Activated CD4-positive, CD25-positive, alpha-beta regulatory T cell treated with anti-CD3 and anti-CD28 coated beads, Interleukin-2, amount 50 U/mL, for 72 hours (primary cell): ENCODE data around the gene LONRF2.
"Not testable (repeated sequence)": the region's sequence is repeated elsewhere in the genome, so short reads cannot be mapped to it uniquely, and the experiment has no call there.

ENCODE experiments used
- DNase-seq: peaks from one replicate; pipeline ENCODE4 v3.0.0; 2021

LONRF2 gene

GRCh38 chr2:100321866-100322820, at the start of gene LONRF2:
LONRF2 (minus strand) TSS chr2:100322501; CDS start chr2:100322093, 408 bp downstream.
- no peak for DNase-seq

GRCh38 chr2:100367163-100367562, 44.9 kb upstream of the LONRF2 start:
- no peak for DNase-seq

DNA sequence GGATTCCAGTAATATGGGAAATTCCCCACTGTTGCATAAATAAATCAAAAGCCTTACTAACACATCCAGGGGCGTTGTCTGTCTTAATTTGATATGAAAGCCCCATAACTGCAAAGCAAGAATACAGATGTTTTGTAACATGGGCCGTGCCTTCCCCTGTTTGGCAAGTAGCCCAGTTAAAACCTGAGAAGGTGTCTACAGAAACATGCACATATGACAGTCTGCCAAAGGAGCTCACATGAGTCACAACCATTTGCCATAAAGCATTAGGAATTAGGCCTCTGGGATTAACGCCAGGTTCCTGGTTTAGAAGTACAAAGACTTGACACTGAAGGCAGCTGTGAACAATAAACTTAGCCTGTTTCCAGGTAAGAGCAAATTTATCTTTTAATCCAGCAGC, 43.1 kb upstream of the LONRF2 start:
- DNase-seq, result no peak

- not testable (repeated sequence) for DNase-seq
These were observed 40.0 kb upstream of the LONRF2 start for GRCh38 chr2:100362269-100362668.

DNA sequence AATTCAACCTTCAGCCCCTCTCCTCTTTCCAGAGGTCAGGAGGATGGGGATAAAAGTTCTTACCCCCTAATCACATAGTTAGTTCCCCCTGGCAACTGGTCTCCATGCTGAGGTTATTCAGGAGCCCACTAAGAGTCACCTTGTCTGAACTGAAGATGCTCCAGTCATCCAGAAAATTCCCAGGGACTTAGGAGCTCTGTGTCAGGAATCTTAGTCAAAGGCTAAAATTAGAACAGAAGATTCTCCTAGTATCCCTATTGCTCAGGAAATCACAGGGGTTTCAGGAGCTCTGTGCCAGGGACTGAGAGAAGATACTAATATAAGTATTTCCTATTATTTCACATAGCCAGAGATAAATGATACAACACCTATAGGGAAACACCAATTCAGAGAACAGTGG, 37.3 kb upstream of the LONRF2 start:
- no peak for DNase-seq

DNA sequence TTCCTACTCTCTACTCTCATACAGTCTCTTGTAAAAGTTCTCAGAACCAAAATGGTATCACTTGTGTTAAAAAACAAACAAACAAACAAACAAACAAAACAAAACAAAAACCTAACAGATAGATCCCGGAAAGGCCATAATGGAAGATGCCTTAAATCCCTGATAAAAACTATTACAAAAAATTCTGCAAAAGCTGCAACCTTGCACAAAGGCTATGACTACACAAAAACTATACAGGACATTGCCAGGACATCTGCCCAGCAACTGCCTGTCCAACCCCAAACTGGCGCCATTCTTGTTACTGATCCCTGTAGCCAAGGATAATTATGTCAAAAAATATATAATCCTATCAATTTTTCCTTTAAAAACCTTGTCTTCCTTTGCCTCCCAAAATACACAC, 36.3 kb upstream of the LONRF2 start:
- DNase-seq, result no peak

- DNase-seq, result no peak
These were observed 30.2 kb upstream of the LONRF2 start for GRCh38 chr2:100352521-100352920.

- DNase-seq, result no peak
These were observed 28.4 kb upstream of the LONRF2 start for GRCh38 chr2:100350661-100351185.

GRCh38 chr2:100345144-100345543, 22.8 kb upstream of the LONRF2 start:
- not testable (repeated sequence) for DNase-seq

DNA sequence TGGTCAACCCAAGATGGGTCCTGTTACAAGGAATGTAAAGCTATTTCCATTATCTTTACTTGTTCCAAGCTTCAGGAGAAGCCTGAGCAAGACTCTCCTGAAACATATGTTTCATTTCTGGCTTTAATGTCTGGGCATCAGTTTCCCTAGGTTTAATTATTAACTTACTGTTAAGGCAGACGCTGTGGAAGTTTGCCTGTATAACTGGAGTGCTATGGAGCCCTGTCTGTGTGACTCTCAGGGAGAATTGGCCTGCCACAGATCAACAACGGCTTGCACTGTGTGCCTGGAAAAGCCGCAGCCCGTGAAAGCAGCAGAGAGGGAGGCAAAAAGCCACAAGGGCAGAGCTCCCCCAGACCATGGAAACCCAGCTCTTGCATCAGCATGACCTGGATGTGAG, 22.1 kb upstream of the LONRF2 start:
- DNase-seq, result no peak

DNA sequence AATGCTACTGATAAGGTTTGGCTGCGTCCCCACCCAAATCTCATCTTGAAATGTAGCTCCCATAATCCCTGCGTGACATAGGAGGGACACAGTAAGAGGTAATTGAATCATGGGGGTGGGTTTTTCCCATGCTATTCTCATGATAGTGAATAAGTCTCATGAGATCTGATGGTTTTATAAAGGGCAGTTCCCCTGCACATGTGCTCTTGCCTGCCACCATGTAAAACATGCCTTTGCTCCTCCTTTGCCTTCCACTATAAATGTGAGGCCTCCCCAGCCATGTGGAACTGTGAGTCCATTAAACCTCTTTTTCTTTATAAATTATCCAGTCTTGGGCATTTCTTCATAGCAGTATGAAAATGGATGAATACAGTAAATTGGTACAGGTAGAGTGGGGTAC, 20.2 kb upstream of the LONRF2 start:
- not testable (repeated sequence) for DNase-seq

DNA sequence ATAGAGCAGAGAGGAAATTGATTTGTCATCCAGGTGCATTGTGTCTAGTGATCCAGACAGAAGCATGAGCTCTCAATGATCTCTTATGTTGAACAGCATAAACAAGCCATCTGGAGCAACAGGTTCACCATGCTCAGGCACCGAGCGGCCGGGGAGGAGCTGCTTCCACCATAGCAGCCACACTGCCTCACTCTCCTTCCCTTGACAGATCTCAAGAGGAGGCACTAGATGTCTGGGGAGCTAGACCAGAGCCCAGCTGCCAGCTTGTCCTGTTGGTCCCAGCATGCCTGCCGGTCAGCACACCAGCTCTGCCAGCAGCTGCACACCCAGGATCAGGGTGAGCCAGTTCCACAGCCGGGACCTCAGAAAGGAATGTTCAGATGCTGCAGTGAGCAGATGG, 17.5 kb upstream of the LONRF2 start:
- no peak for DNase-seq

- DNase-seq, result no peak
These were observed 12.6 kb upstream of the LONRF2 start for GRCh38 chr2:100334929-100335328.

- no peak for DNase-seq
These were observed 5.4 kb upstream of the LONRF2 start for GRCh38 chr2:100327742-100328141.

- DNase-seq, result no peak
These were observed 979 bp downstream of the LONRF2 start for GRCh38 chr2:100321179-100321865.

DNA sequence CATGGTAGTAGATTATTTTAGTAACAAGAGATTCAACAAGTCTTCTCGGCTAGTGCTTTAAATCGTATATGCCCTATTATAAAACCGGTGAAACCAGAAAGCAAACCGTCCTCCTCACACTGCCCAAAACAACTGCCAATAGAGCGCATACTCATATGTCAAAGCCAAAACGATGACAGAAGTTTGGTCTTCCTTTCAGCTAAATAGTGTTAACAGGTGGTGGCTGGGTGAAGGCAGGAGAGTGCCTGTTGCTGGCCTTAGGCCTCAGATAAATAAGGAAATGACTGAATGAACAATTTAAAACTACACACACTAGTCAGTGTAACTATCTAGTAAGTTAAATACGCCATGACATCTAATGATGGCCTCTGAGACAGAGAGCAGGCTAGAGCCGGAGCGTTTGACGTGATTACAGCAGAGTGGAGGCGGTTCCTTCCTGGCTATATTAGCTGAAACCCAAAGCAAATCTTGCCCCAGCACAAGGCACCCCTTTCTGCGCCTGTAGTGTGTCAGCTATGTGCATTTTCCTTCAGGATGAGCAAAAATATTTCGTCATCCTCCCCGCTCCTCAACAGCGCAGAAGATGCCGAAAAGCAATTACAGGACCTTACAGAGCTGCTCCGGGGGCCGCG, 1.6 kb downstream of the LONRF2 start:
- no peak for DNase-seq

- no peak for DNase-seq
These were observed 4.7 kb downstream of the LONRF2 start for GRCh38 chr2:100317634-100318033.

- DNase-seq, result no peak
These were observed 12.2 kb downstream of the LONRF2 start for GRCh38 chr2:100309973-100310719.

GRCh38 chr2:100309311-100309710, 13.0 kb downstream of the LONRF2 start:
- DNase-seq, result no peak

GRCh38 chr2:100303744-100304143, 18.6 kb downstream of the LONRF2 start:
- no peak for DNase-seq

DNA sequence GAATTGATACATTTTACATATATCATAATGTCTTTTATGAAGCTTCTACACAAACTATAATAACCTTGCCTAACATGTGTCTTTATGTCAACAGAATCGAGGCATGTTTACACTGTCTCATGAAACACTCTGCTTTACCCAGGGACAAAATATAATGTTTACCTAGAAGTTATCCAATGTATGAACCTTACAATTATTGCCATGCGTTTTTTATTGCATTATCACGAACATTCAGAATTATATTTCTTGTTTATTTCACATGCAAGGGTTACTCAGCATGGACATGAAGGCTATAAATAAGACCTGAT, 19.8 kb downstream of the LONRF2 start:
- DNase-seq, result no peak

- DNase-seq, result no peak
These were observed 20.3 kb downstream of the LONRF2 start for GRCh38 chr2:100301881-100302584.
